ENCODE data around the gene NFATC2.
A peak's percentile ranks its signal among the peaks of the same experiment; 100 is the strongest.
"Not testable (repeated sequence)": the region's sequence is repeated elsewhere in the genome, so short reads cannot be mapped to it uniquely, and the experiment has no call there.

The NFATC2 gene

DNA sequence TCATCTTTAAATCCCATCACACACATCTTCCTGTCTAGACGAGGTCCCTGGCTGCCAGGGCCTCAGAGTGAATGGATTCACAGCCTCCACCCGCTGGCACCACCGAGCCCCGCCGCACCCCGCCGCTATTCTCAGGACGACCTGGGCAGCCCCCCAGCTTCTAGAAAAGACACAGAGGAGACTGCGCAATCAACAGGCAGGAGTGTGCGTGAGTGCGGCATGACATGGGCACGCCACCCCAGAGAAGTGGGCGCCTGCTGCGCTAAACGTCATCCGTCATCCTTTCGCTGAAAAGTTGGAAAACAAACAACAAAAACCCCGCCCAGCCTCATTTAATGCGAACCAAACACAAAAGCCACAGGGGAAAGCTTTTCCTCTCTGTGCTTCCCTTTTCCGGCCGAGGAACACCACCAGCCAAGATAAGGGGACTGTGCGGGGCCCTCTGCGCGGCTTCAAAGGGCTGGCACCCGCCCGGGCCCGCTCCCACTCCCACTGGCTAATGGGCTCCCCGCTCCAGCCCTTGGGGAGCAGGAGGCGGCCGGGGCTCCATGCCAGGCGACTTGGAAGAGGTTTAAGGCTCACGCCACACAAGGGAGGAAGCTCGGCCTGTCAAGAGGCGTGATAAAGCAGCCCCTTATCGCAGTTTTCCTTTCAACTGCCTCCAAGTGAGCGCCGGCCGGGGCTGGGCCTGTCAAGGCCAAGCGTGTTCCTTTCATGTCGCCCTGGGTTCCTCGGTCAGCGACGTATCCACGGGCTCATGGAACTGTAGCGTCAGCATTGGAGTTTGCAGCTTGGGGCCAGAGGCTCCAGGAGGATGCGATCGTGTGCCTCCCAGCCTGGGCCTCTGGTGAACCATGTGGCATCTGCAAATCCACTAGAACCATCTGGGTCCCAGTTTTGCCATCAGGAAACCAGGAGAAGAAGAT is 50.1 kb downstream of the NFATC2 start:
- DNase-seq, result no peak

DNA sequence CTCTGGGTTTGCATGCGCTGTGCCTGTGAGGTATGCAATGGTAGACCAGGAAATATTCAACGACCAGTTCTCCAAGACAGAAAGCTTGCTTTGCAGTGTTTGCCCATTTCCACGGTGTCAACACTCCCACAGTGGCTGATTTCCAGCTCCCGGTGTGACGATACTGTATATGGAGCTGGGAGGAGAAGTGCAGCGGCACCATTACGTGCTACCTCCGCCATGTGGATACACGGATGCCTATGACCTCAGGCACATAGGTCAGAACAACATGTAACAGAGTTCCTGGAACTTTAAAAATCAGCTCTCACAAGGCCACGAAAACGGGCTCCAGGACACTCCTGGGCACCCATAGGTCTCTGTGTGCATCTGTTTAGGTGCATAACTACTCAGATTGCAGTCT is 51.1 kb downstream of the NFATC2 start:
- DNase-seq, result no peak

DNA sequence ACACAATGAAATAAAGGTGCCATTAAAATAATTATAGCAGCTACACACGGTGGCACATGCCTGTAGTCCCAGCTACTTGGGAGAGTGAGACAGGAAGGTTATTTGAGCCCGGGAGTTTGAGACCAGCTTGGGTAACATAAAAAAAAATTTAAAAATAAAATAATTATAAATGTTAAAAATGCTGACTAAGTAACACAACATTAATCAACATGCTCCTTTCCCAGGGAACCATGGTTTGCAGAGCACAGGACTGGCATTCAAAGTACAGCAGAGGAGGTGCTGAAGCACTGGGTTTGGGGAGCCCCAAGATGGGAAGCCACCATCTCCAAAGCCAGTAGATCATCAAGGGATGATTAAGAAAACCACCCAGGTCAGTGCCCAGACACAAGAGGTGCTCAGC is 51.9 kb downstream of the NFATC2 start:
- no peak for DNase-seq

DNA sequence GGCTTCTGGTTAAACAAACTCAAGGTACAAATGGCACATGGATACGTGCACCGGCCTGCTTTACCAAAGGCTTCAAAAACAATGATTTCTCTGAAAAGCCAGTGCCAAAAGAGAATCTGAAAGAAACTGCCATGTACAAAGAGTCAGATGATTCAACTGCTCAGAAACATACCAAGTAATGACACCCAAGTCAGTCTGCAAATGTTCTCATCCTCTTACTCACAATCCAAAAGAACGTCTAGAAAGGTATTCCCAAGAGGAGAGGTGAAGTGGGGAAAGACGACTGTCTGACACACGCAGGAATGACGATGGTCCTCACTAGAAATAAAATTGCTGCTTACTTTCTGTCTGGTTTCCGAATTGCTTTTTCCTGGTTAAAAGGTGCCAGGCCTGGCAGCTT is 52.9 kb downstream of the NFATC2 start:
- no peak for DNase-seq

DNA sequence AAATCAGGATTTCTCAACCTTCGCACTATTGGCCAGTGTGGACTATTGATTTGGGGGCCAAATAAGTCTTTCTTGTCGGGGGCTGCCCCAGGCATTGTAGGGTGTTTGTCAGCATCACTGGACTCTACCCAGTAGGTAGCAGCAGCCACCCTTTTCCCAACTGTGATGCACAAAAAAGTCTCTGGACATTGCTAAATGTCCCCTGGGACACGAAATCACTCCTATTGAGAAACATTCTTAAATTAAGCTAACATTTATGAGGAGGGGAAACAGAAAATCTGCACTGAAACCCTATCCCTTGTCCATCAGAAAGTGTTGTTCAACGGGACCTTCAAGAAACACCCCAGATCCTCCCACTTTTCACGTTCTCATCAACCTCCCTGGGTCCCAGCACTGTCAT is 54.2 kb downstream of the NFATC2 start:
- no peak for DNase-seq

DNA sequence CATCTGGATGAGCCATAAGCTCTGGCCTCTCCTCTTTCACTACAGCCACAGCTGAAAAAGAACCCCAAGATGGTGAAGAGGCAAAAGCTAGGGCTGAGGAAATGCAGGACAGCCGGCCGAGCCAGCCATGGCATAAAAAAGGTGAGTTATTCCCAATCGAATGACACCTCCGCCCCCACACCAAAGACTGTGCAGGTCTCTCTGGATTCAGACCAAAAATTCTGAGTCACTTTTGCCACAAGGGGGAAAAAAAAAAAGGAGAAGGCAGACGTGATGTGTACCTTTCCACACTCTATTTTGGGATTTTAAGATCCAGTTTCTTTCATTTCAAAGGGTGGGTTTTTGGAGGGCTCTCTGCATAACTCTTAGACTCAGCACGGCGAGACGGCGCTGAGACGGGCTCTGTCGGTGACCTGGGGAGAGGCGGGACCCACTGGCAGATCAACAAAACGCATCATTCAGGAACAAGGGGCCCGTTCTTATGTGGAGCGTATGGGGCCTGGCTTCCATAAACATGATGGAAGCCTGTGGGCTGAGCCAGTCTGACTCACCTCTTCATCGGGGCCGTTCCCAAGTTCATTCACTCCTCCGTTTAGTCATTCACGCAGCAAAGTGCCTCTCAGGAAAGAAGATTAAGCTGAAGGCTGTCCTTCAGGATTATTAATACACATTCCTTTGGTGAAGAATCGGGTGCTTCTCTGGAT is 54.8 kb downstream of the NFATC2 start:
- peak; percentile 53 for DNase-seq

DNA sequence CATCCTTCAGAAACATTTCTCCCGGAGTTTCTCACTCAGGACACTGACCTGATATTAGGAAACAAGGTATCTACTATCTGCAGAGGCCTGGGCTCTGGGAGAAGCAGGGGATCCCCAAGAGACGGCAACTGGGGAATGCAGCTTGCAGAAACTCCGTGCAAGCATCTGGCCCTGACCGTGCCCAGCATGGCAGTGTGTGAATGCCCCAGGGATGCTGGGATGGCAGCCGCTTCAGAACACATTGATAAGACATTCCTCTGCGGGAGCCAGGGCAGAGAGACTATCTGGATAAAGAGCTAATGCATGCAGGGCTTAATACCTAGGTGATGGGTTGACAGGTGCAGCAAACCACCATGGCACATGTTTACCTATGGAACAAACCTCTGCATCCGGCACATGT is 55.4 kb downstream of the NFATC2 start:
- DNase-seq, result no peak

DNA sequence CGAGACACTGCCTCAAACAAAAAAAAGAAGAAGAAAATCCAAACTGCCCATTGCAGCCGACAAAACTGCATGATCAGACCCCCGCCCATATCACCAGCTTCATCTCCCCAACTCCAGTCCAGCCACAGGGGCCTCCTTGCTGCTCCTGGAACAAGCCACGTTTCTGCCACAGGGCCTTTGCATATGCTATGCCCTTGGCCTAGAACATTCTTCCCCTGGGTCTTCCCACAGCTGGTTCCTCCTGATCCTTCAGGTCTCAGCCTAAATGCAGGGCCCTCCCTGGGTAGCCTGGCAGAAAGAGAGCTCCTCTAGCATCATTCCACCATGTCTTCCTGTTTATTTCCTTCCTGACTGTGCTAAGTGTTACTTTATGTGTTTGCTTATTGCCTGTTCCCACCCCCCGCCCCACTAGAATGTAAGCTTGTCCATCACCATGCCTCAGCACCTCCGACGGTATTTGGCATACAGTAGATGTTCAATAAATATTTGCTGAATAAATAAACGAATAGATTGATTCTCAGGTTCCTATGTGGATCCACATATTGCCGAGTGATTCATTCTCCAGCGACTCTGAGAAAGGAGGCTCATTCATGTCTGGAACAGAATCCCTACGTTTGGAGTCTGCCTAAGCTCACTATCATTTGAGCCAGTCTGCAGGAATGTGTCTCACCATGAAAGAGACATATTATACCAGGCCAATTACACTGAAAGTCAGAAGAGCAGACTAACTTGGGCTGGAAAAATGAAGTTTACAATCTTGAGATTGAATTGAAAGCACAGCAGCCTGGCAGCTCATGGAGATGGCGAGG is 56.1 kb downstream of the NFATC2 start:
- DNase-seq, result no peak

DNA sequence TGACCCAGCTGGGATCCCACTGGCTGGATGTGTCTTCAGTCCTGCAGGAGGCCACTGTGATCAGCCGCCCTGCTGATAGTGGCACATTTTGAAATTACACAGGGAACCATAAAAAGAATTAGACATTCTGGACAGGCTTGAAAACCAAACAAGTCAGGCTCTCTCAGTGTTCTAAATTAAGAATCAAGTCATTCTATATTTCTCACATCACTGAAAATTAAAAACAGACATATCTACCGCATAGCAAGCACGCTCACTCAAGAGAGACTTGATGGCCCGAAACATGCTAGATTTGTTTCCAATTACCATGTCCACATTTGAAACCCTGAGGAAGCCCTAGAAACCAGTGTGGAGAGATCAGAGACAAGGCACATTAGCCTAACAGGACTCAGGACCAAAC is 57.7 kb downstream of the NFATC2 start:
- DNase-seq, result no peak

DNA sequence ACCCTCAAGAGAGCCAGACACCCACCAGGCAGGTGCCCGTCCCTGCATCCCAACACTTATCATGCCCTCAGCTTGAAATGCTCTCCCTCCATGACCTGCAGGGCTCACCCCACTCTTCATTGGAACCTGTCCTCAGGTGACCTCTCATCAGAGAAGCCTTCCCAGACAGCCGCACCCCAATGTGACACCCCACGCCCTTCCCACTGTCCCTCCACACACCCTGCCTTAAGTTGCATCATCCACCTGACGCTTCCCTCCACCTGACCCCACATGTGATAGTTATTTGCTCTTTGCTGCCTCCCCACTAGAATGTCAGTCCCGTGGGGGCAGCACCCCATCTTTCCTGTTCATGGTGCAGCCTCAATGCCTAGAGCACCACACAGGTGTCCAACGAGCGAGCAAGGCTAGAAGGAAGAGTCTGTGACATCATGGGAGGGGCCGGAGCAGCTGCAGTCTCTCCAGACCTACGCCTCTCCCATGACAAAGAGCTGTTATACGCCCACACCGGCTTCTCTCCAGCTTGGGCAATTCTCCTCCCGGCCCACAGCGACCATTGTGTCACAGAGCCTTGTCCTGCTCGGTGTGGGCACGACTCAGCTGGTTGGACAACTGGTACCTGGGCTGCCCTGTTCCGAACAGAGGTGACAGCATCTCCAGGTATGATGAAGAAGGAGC is 58.2 kb downstream of the NFATC2 start:
- DNase-seq, result no peak

DNA sequence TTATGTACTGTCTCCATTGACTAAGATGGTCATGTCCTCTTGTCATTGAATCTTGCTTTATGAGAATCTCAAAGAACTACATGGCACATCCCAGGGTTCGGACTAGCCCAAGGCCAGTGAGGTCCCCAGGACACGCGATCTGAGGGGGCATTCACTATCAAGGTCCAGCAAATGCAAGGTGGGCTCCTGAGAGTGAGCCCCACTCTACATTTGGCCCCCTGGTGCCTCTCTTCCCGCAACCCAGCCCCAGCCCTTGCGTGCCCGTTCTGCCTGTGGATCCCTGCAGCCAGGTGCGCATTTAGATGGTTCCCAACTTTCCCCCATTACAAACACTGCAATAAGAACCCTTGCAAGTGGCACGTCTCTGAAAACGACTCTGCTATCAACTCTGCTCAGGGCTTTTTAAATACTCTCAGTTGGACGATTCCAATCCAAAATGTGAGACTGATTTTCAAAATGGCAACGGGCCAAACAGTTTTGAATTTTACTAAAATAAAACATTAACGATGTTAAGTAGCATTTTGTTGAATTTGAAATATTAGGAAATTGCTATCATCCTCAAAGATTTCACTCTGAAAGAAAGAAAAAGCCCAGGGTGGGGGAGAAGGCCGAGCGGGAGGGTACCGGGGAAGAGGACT is 59.6 kb downstream of the NFATC2 start:
- DNase-seq, result no peak

DNA sequence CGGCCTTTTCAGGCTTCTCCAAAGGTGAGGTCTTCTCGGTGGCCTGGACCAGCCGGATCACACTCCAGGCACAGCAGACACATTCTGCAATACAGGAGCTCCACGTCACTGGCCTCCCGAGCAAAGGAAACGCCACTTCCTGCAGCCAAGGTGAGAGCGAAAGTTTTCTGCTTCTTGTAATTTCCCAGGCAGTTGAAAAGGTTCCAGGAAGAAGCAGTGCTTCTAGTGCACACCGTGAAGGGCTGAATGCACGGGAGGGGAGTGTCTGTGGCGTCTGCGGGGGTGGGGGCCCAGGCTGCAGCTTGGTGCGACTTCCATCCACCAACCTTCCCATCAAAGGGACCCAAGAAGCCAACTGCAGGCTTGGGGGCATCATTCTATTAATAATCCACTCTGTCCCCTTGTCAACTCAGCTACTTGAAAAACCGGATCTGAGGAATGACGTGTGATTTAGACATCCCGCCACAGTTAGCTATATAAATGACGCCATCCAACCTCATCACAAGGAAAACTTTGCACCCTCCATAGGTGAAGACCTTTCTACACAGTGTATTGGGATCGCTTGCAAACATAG is 61.1 kb downstream of the NFATC2 start:
- no peak for DNase-seq

DNA sequence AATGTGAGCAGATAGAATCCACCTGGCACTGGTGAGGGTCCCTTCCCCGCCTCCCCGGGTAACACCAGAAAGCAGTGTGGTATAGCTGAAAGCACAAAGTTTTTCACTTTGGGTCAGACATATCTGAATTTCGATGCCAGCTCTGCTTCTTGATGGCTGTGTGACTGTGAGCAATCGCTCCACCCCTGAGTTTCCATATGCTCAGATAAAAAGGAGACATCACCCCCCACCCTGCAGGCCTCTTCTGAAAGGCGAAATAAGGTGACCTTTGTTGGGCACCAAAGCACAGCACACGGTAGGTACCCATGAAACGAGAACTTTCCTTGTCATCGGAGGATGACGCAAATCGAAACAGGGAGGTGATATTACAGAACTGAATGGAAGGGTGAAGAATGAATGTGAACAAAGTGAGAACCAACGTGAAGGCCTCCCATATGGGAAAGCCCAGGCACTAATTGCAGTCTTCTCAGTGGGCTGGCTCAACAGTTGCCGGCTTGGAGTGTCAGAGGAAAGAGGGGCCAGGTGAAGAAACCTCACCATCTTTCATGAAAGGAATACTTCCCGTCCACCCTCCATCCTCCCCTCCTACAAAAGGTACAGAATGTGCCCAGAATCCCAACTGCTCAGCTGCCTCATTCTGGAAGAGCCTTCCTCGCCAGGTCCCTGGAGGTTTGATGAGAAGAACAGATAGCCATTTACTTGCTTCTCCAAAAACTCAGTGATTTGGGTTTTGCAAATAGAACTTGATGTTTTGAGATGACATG is 61.8 kb downstream of the NFATC2 start:
- DNase-seq, result no peak

DNA sequence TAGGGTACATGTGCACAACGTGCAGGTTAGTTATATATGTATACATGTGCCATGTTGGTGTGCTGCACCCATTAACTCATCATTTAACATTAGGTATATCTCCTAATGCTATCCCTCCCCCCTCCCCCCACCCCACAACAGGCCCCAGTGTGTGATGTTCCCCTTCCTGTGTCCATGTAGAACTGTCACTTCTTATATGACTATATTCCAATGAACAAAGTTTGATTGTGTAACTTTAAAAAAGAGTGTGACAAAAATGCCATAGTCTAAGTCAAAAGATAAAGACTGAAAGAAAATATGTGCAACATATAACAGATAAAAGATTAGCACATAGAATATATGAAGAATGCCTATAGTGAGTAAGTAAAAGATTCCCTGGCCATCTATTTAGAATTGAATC is 66.4 kb downstream of the NFATC2 start:
- not testable (repeated sequence) for DNase-seq

DNA sequence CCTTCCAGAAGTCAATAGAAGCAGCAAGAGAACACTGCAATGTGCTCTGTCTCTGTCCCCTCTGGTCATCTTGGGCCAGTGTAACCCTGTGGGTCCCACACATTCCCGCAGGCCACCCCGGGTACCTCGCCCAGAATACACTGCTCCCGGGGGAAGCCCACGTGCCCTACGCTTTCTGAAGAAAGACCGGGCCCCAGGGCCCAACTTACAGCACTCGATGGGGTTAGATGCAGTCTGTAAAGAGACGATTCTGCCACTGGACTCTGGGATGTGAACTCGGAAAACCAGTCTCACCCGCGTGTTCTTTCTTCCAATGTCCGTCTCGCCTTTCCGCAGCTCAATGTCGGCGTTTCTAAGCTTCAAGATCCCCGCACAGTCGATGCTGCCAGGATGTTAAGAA is 68.7 kb downstream of the NFATC2 start:
- no peak for DNase-seq

DNA sequence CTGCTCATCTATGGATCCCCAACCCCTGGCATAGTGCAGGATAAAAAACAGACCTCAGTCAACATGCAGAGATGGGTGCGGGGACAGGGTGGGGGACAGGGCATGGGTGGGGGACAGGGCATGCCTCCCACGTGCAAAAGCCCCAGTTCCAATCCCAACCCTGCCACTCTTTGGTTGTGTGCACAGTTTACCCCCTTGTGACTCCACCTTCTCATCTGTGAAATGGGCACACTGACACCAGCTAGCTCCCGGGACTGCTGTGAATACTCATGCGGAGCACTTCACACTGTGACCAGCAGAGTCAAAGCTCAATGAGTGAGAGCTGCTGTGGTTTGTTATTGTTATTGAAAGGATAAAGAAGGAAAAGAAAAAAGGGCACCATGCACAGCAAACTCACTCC is 69.3 kb downstream of the NFATC2 start:
- no peak for DNase-seq

DNA sequence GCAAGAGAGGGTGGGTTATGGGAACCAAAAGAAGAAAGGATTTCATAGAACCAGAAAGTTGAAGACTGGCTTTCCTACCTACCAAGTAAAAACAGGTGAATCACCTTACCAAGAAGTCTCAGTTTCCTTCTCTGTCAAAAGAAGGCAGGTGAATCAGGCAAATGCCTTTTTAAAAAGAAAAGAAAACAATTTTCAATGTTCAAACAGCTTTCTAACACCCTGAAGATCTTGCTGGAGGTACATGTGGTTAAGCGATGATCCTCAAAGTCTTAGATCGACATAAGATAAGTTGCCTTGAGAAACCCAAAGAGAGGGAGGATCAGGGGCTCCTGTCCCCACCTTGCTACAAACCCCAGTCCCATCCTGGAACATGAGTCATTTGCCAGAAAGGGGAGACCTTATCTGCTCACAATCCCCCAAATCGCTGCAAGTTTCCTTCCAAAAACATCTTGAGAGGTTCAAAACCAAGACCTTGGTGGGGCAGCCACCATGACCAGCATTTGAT is 71.6 kb downstream of the NFATC2 start:
- DNase-seq, result no peak

DNA sequence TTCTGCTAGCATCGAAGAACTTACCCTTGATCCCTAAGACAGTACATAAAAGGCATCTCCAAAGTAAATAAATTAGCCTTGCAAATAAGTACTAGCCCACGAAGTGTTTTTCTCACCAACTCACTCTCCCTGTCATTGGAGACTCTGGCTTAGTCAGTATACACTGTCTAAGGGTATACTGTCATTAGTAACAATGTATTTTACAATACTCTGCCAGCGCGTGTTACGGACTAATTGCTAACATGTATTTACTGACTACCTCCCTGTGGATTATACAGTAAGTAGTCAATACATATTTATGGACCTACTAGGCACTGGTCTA is 72.1 kb downstream of the NFATC2 start:
- no peak for DNase-seq

DNA sequence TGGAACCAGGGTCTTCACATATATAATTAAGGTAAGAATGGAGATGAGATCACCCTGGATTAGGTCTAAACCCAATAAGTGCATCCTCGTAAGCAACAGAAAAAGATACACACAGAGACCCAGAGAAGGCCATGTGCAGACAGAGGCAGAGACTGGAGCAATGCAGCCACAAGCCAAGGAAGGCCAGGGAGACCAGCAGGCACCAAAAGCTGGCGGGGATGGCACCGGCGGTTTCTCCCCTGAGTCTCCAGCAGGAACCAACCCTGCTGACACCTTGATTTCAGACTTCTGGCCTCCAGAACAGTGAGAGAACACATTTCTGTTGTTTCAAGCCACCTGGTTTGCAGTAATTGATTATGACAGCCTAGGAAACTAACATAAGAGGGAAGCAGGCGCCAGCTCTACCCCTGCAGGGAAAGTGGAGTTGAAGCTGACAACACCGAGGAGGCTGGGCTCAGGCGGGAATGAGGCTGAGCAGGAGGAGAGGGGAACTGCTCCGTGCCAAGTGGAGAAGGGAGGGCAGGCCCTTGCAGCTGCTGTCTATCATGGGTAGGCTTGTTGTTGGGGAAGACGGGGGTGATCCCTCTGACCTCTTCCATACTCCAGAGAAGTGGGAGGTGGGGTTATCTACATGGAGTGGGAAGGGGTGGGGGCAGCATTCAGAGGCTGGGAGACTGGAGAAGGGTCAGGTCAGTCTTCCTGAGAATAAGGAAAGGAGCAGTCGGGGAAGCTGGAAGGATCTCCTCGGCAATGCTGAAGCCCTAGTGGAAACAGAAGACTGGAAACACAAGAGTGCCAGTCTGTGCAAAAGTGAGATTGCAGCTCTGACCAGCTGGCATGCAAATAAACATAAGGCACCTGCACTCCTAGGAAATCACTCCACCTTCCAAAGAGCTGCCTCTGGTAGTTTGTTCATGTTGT is 72.7 kb downstream of the NFATC2 start:
- DNase-seq, result no peak

DNA sequence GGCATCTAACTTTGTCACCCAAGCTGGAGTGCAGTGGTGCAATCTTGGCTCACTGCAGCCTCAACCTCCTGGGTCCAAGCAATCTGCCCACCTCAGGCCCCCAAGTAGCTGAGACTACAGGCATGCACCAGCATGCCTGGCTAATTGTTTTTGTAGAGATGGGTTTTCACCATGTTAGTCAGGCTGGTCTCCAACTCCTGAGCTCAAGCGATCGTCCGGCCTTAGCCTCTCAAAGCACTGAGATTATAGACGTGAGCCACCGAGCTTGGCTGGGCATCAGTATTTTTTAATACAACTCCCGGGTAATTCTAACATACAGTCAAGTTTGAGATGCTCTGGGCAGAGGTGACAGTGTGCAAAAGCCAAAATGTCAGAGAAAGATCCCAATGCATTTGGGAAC is 73.5 kb downstream of the NFATC2 start:
- no peak for DNase-seq
